ENCODE measurements around the gene FES.
"Not testable (repeated sequence)": the region's sequence is repeated elsewhere in the genome, so short reads cannot be mapped to it uniquely, and the experiment has no call there.

Gene FES

GRCh38 chr15:90866161-90866715 is 18.1 kb upstream of the FES start:
- H3K4me1 Mint-ChIP-seq: peaks cover 49% of the 10 kb centered on the region
- no peaks in the 10 kb centered on the region for H3K9me3 Mint-ChIP-seq
- H3K36me3 Mint-ChIP-seq: peaks cover 4% of the 10 kb centered on the region
- no peak overlapping the region for H3K4me3 Mint-ChIP-seq
- CTCF ChIA-PET: no interaction called here
- no peaks in the 10 kb centered on the region for H3K27me3 Mint-ChIP-seq
- no peak for DNase-seq
- H3K27ac Mint-ChIP-seq: no peak overlapping the region

- CTCF ChIA-PET: no interaction called here
- peaks cover 49% of the 10 kb centered on the region for H3K4me1 Mint-ChIP-seq
These were observed 17.5 kb upstream of the FES start for GRCh38 chr15:90866800-90867199.

GRCh38 chr15:90868261-90868689 is 16.0 kb upstream of the FES start, which contains the start of gene FURIN:
FURIN (plus strand) TSS chr15:90868588; CDS start chr15:90875741, 7,153 bp downstream.
- Mint-ChIP-seq H3K27me3 (no peaks in the 10 kb centered on the region), H3K27ac (peak within 1 kb of the TSS; percentile 96), H3K4me1 (peaks cover 56% of the 10 kb centered on the region), H3K9me3 (no peaks in the 10 kb centered on the region), H3K36me3 (peaks cover 13% of the 10 kb centered on the region), H3K4me3 (peak within 1 kb of the TSS; percentile 89)
- CTCF ChIA-PET: interaction anchor here (1.1 kb wide), 1 partner anchor 35 kb away, joined by 4 read pairs; no protein-coding TSS in a partner anchor
- DNase-seq: no peak

More at GRCh38 chr15:90866800-90867199, 17.5 kb upstream of the FES start:
- Mint-ChIP-seq H3K4me3 (no peak overlapping the region), H3K36me3 (peaks cover 4% of the 10 kb centered on the region), H3K27ac (no peak overlapping the region), H3K9me3 (no peaks in the 10 kb centered on the region), H3K27me3 (no peaks in the 10 kb centered on the region)
- no peak for DNase-seq

- CTCF ChIA-PET: interaction anchor here (1.1 to 2.7 kb wide), 2 partner anchors 17 to 36 kb away, joined by 4 to 10 read pairs; no protein-coding TSS in a partner anchor
- Mint-ChIP-seq H3K27me3 (no peaks in the 10 kb centered on the region), H3K27ac (peak overlapping the region; percentile 96), H3K4me1 (peaks cover 58% of the 10 kb centered on the region), H3K4me3 (peak overlapping the region; percentile 89), H3K9me3 (no peaks in the 10 kb centered on the region), H3K36me3 (peaks cover 13% of the 10 kb centered on the region)
- no peak for DNase-seq
These were observed 15.2 kb upstream of the FES start for GRCh38 chr15:90869140-90869541.

GRCh38 chr15:90869601-90870353 is 14.5 kb upstream of the FES start:
- Mint-ChIP-seq H3K9me3 (no peaks in the 10 kb centered on the region), H3K36me3 (peaks cover 15% of the 10 kb centered on the region), H3K4me1 (peaks cover 64% of the 10 kb centered on the region), H3K27me3 (no peaks in the 10 kb centered on the region), H3K4me3 (peak overlapping the region; percentile 89), H3K27ac (peak overlapping the region; percentile 96)
- DNase-seq: peak; percentile 57
- CTCF ChIA-PET: interaction anchor here (1.1 to 2.7 kb wide), 3 partner anchors 16 to 36 kb away, joined by 4 to 10 read pairs (median 4); no protein-coding TSS in a partner anchor

GRCh38 chr15:90870354-90871138 is 13.8 kb upstream of the FES start:
- Mint-ChIP-seq H3K36me3 (peaks cover 15% of the 10 kb centered on the region), H3K4me3 (peak overlapping the region; percentile 89), H3K4me1 (peaks cover 70% of the 10 kb centered on the region), H3K27me3 (no peaks in the 10 kb centered on the region), H3K9me3 (no peaks in the 10 kb centered on the region), H3K27ac (peak overlapping the region; percentile 96)
- CTCF ChIA-PET: interaction anchor here (1.5 to 2.7 kb wide), 2 partner anchors 15 to 33 kb away, joined by 4 to 10 read pairs; no protein-coding TSS in a partner anchor
- DNase-seq: peak; percentile 41

- peak overlapping the region; percentile 89 for H3K4me3 Mint-ChIP-seq
- H3K36me3 Mint-ChIP-seq: peaks cover 20% of the 10 kb centered on the region
- no peaks in the 10 kb centered on the region for H3K27me3 Mint-ChIP-seq
- peak overlapping the region; percentile 96 for H3K27ac Mint-ChIP-seq
- DNase-seq: peak; percentile 53
- H3K9me3 Mint-ChIP-seq: no peaks in the 10 kb centered on the region
- H3K4me1 Mint-ChIP-seq: peaks cover 73% of the 10 kb centered on the region
- CTCF ChIA-PET: interaction anchor here (1.5 to 2.7 kb wide), 2 partner anchors 15 to 34 kb away, joined by 4 to 10 read pairs; no protein-coding TSS in a partner anchor
These were observed 13.1 kb upstream of the FES start for GRCh38 chr15:90871139-90871715.

- Mint-ChIP-seq H3K9me3 (no peaks in the 10 kb centered on the region), H3K4me3 (peak overlapping the region; percentile 90), H3K27me3 (no peaks in the 10 kb centered on the region), H3K36me3 (peaks cover 27% of the 10 kb centered on the region), H3K27ac (peak overlapping the region; percentile 95), H3K4me1 (peaks cover 76% of the 10 kb centered on the region)
- peak; percentile 50 for DNase-seq
- CTCF ChIA-PET: interaction anchor here (2.7 kb wide), 1 partner anchor 14 kb away, joined by 10 read pairs; no protein-coding TSS in a partner anchor
These were observed 12.4 kb upstream of the FES start for GRCh38 chr15:90871716-90872485.

- Mint-ChIP-seq H3K4me1 (peaks cover 78% of the 10 kb centered on the region), H3K9me3 (no peaks in the 10 kb centered on the region), H3K27ac (peak overlapping the region; percentile 95), H3K4me3 (peak overlapping the region; percentile 90), H3K27me3 (no peaks in the 10 kb centered on the region), H3K36me3 (peaks cover 34% of the 10 kb centered on the region)
- peak; percentile 43 for DNase-seq
- CTCF ChIA-PET: interaction anchor here (1.9 kb wide), 1 partner anchor 65 kb away, joined by 6 read pairs; no protein-coding TSS in a partner anchor
These were observed 11.7 kb upstream of the FES start for GRCh38 chr15:90872486-90873184.

- Mint-ChIP-seq H3K4me3 (peak overlapping the region; percentile 90), H3K36me3 (peaks cover 43% of the 10 kb centered on the region), H3K4me1 (peaks cover 76% of the 10 kb centered on the region), H3K27ac (peak overlapping the region; percentile 95), H3K9me3 (no peaks in the 10 kb centered on the region), H3K27me3 (no peaks in the 10 kb centered on the region)
- CTCF ChIA-PET: interaction anchor here (1.5 to 1.9 kb wide), 2 partner anchors 12 to 66 kb away, joined by 6 read pairs; partner anchors contain the start of gene FES
- no peak for DNase-seq
These were observed 10.8 kb upstream of the FES start for GRCh38 chr15:90873488-90873997.

- Mint-ChIP-seq H3K27me3 (no peaks in the 10 kb centered on the region), H3K4me3 (peak overlapping the region; percentile 90), H3K36me3 (peaks cover 48% of the 10 kb centered on the region), H3K27ac (peak overlapping the region; percentile 69), H3K4me1 (peaks cover 71% of the 10 kb centered on the region), H3K9me3 (no peaks in the 10 kb centered on the region)
- CTCF ChIA-PET: interaction anchor here (1.5 to 1.9 kb wide), 2 partner anchors 11 to 67 kb away, joined by 6 read pairs; partner anchors contain the start of gene FES
- DNase-seq: no peak
These were observed 10.2 kb upstream of the FES start for GRCh38 chr15:90873998-90874605.

GRCh38 chr15:90874986-90875385 is 9.3 kb upstream of the FES start:
- CTCF ChIA-PET: interaction anchor here (1.5 to 1.9 kb wide), 2 partner anchors 10 to 67 kb away, joined by 6 read pairs; partner anchors contain the start of gene FES
- H3K4me3 Mint-ChIP-seq: not testable (repeated sequence)

More at GRCh38 chr15:90874986-90875385, 9.3 kb upstream of the FES start:
- H3K27ac Mint-ChIP-seq, DNase-seq, H3K27me3 Mint-ChIP-seq, H3K9me3 Mint-ChIP-seq: not testable (repeated sequence)
- peaks cover 55% of the 10 kb centered on the region for H3K36me3 Mint-ChIP-seq
- H3K4me1 Mint-ChIP-seq: peaks cover 62% of the 10 kb centered on the region

Data from activated naive CD4-positive, alpha-beta T cell treated with anti-CD3 and anti-CD28 coated beads, Interleukin-2, amount 10 ng/mL, durations not matched to agents 7 days and 5 days (primary cell).